ENCODE results near the gene RHOBTB1.

The RHOBTB1 gene

DNA sequence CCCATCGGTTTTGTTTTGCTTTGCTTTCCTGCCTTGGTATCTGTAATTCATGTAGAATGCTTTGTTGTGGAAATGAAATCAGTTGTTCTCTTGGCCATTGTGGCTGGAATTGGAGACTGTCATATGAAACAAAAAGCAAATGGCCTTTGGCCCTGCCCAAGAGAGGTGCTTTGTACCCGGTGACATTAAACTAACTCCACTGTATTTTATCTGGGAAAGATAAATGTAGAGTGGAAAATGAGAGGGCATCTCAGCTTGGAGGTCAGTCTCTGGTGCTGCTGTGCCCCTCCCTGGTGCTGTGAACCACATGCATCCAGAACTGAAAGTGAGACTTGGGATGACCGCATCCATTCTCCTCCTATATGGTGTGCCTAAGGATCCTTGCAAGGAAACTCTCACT lies 90.3 kb downstream of the RHOBTB1 start:
- no peak for DNase-seq (ENCODE audit: low read depth)
- TF ChIP-seq POLR2A (IDR thresholded peaks at IDR 0.05; ENCODE audit: extremely low read depth, insufficient read length) (no peak), MYC (IDR thresholded peaks at IDR 0.05; ENCODE audit: low read depth, low read length) (no peak), CTCF (IDR thresholded peaks at IDR 0.05; ENCODE audit: low read depth, low read length) (no peak)
- TF ChIP-seq, protein P1, sequence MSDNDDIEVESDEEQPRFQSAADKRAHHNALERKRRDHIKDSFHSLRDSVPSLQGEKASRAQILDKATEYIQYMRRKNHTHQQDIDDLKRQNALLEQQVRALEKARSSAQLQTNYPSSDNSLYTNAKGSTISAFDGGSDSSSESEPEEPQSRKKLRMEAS (IDR thresholded peaks at IDR 0.05; ENCODE audit: low read depth, low read length): no peak
- no peak overlapping the region for H3K4me3 ChIP-seq (ENCODE audit: low read depth, low read length)

GRCh38 chr10:60853107-60853506 lies 90.9 kb downstream of the RHOBTB1 start:
- TF ChIP-seq, protein P1 (IDR thresholded peaks at IDR 0.05; ENCODE audit: low read depth, low read length): no peak
- no peak for TF ChIP-seq MYC (IDR thresholded peaks at IDR 0.05; ENCODE audit: low read depth, low read length)
- TF ChIP-seq POLR2A (IDR thresholded peaks at IDR 0.05; ENCODE audit: extremely low read depth, insufficient read length): no peak
- TF ChIP-seq CTCF (IDR thresholded peaks at IDR 0.05; ENCODE audit: low read depth, low read length): no peak
- DNase-seq (ENCODE audit: low read depth): no peak
- H3K4me3 ChIP-seq (ENCODE audit: low read depth, low read length): no peak overlapping the region

DNA sequence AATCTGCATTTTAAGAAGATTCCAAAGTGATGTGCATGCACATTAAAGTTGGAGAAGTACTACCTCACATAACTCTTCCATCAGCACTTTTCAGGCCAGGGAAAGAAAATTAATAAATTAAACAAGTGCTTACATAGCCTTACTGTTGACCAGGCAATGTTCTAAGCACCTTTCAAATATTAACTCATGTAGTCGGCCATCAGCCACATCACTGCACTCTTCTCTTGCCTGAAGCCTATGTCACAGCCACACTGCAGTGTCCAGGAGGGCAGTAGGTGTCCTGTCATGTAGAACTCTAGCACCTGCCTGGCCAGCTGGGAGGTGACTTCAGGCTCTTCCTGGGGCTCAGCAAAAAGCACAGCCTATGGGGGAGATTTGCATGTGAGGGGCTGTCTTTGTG lies 94.2 kb downstream of the RHOBTB1 start:
- no peak for TF ChIP-seq POLR2A (IDR thresholded peaks at IDR 0.05; ENCODE audit: extremely low read depth, insufficient read length)
- no peak for TF ChIP-seq CTCF (IDR thresholded peaks at IDR 0.05; ENCODE audit: low read depth, low read length)
- TF ChIP-seq MYC (IDR thresholded peaks at IDR 0.05; ENCODE audit: low read depth, low read length): no peak
- TF ChIP-seq, protein P1 (IDR thresholded peaks at IDR 0.05; ENCODE audit: low read depth, low read length): no peak
- no peak overlapping the region for H3K4me3 ChIP-seq (ENCODE audit: low read depth, low read length)
- no peak for DNase-seq (ENCODE audit: low read depth)

DNA sequence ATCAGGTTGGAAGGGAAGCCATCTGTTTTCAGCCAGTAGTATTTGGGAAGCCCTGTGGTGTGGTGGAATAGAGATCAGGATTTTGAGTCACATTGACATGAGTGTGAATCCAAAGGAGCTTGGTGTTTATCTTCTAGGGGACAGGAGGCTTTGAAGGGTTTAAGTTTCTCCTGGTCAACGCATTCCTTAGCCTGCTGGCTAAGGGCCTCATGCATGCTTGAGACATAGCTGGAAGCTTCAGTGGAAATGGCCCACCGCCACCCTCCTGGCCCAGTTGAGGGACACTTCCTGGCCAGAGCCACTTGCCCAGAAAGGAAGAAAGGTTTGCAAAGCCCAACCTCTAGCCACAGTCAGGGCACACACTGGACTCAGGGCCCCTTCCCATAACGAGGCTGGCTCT lies 94.8 kb downstream of the RHOBTB1 start:
- TF ChIP-seq CTCF (IDR thresholded peaks at IDR 0.05; ENCODE audit: low read depth, low read length) (no peak), POLR2A (IDR thresholded peaks at IDR 0.05; ENCODE audit: extremely low read depth, insufficient read length) (no peak), MYC (IDR thresholded peaks at IDR 0.05; ENCODE audit: low read depth, low read length) (no peak)
- TF ChIP-seq, protein P1 (IDR thresholded peaks at IDR 0.05; ENCODE audit: low read depth, low read length): no peak
- H3K4me3 ChIP-seq (ENCODE audit: low read depth, low read length): no peak overlapping the region
- DNase-seq (ENCODE audit: low read depth): no peak

- DNase-seq (ENCODE audit: low read depth): no peak
- TF ChIP-seq CTCF (IDR thresholded peaks at IDR 0.05; ENCODE audit: low read depth, low read length) (no peak), POLR2A (IDR thresholded peaks at IDR 0.05; ENCODE audit: extremely low read depth, insufficient read length) (no peak), MYC (IDR thresholded peaks at IDR 0.05; ENCODE audit: low read depth, low read length) (no peak)
- TF ChIP-seq, protein P1 (IDR thresholded peaks at IDR 0.05; ENCODE audit: low read depth, low read length): no peak
- no peak overlapping the region for H3K4me3 ChIP-seq (ENCODE audit: low read depth, low read length)
These were observed 95.3 kb downstream of the RHOBTB1 start for GRCh38 chr10:60848680-60849079.

DNA sequence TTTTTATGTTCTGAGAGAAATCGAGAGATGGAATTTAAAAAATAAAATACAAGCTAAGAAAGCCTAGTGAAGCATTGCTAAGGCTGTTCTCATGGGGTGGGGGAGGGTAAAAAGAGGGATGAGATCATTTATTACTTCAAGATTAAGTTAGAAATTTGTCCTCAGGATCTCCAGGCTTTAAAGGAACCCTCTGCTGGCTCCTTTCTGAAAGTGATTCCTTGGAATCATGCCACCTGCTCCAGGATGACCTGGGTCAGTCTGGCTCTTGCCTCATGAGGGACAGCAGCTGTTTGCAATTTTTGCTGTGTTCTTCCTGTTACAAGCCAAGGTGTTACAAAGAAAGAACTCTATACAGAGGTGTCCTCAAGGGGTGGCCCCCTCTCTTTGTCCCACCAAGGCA lies 95.9 kb downstream of the RHOBTB1 start:
- no peak for DNase-seq (ENCODE audit: low read depth)
- TF ChIP-seq POLR2A (IDR thresholded peaks at IDR 0.05; ENCODE audit: extremely low read depth, insufficient read length) (no peak), CTCF (IDR thresholded peaks at IDR 0.05; ENCODE audit: low read depth, low read length) (no peak), MYC (IDR thresholded peaks at IDR 0.05; ENCODE audit: low read depth, low read length) (no peak)
- TF ChIP-seq, protein P1 (IDR thresholded peaks at IDR 0.05; ENCODE audit: low read depth, low read length): no peak

More for the DNA sequence above, 95.9 kb downstream of the RHOBTB1 start:
- no peak overlapping the region for H3K4me3 ChIP-seq (ENCODE audit: low read depth, low read length)
